Spleen (tissue), 11 donors: ENCODE results near the gene RINT1. TPM values are rescaled to one million over a fixed set of nuclear protein-coding genes. Genes with fewer than 3 reads are reported as not detected.

Source experiments
- DNase-seq: peaks from one replicate; pipeline ENCODE4 v3.0.0-alpha.2; 2020
- H3K27ac ChIP-seq, 8 donors: fragments of 200-600 bp; sonication (generic) in 7 of 8; 1 replicate in 4 of 8; 2 replicates in 4 of 8; pipeline versions ENCODE4 v1.5.0 to v1.8.0; 2016 to 2021; ENCODE audit warnings: inconsistent platforms in 4 of 8, mild to moderate bottlenecking in 4 of 8, moderate library complexity in 1 of 8
- H3K27me3 ChIP-seq, 7 donors: fragments of 200-600 bp; sonication (generic) in 6 of 7; replicated peaks in 1 of 7; 1 replicate in 4 of 7; 2 replicates in 3 of 7; pipeline versions ENCODE4 v1.5.0 to v1.8.0; 2016 to 2021; ENCODE audit warnings: inconsistent platforms in 3 of 7, mild to moderate bottlenecking in 1 of 7
- H3K36me3 ChIP-seq, 6 donors: fragments of 200-600 bp; sonication (generic) in 5 of 6; 1 replicate in 4 of 6; 2 replicates in 2 of 6; pipeline versions ENCODE4 v1.5.0 to v1.8.0; 2016 to 2021; ENCODE audit warnings: inconsistent platforms in 2 of 6
- H3K4me1 ChIP-seq, 6 donors: fragments of 200-600 bp; sonication (generic) in 5 of 6; 1 replicate in 3 of 6; 2 replicates in 3 of 6; pipeline versions ENCODE4 v1.5.0 to v1.8.0; 2016 to 2021; ENCODE audit warnings: inconsistent platforms in 3 of 6
- H3K4me3 ChIP-seq, 8 donors: fragments of 200-600 bp; sonication (generic) in 7 of 8; 1 replicate in 4 of 8; 2 replicates in 4 of 8; pipeline versions ENCODE4 v1.5.0 to v1.8.0; 2016 to 2021; ENCODE audit warnings: inconsistent platforms in 4 of 8, mild to moderate bottlenecking in 4 of 8, moderate library complexity in 2 of 8
- H3K9me3 ChIP-seq, 8 donors: fragments of 200-600 bp; sonication (generic) in 7 of 8; 1 replicate in 4 of 8; 2 replicates in 4 of 8; pipeline versions ENCODE4 v1.5.0 to v1.8.0; 2016 to 2021; ENCODE audit warnings: inconsistent platforms in 4 of 8
- CTCF ChIP-seq, 11 experiments: fragments of 200-600 bp in 7 of 11; fragments of 450-650 bp in 4 of 11; sonication (generic) in 4 of 11; IDR thresholded peaks in 8 of 11; conservative IDR thresholded peaks in 3 of 11; 1 replicate in 7 of 11; 2 replicates in 4 of 11; pipeline versions ENCODE4 v1.4.0 to v1.8.0; 2016 to 2021; ENCODE audit warnings: antibody characterized with exemption in 11 of 11, inconsistent platforms in 4 of 11, mild to moderate bottlenecking in 1 of 11
- POLR2A ChIP-seq, 3 donors: fragments of 450-650 bp; IDR thresholded peaks; one replicate each; pipeline ENCODE4 v1.5.1; 2017; ENCODE audit warnings: antibody characterized with exemption in 3 of 3, mild to moderate bottlenecking in 1 of 3
- POLR2AphosphoS5 ChIP-seq, 3 donors: sonication (generic); formaldehyde crosslinking; IDR thresholded peaks; one replicate each; pipeline ENCODE4 v1.5.1; 2017; ENCODE audit warnings: antibody characterized with exemption in 3 of 3
- WGBS, 5 donors: extraction: QIAGEN DNeasy Blood & Tissue Kit in 3 of 5; methylation state at CpG; one replicate each; pipeline versions ENCODE4 v1.1.5 to v1.1.7; 2013 to 2018; 5-methylcytosine and 5-hydroxymethylcytosine counted together
- intact Hi-C: fragments of 100-400 bp; cut with DNase I; formaldehyde crosslinking; loops from one replicate; pipeline ENCODE4 v1.15.0; 2023; ENCODE audit warnings: low total_unique reads
- polyA plus RNA-seq, 3 donors: library from polyadenylated mRNA; stranded (reverse); fragments of 200-250 nt; gene quantifications; one replicate each; pipeline ENCODE4 v1.2.1, GENCODE V29; 2013
- total RNA-seq, 7 donors: library from RNA; depleted of rRNA in 3 of 7; stranded (reverse); fragments of >200 nt in 3 of 7; fragmentation: NEBNext Ultra II Directional in 4 of 7; extraction: Animal tissue kit (Norgen Biotek cat#: 25700) in 4 of 7; gene quantifications; one replicate each; pipeline versions ENCODE4 v1.1.0 to v1.2.1, GENCODE V29; 2016 to 2021
- donor health status: healthy with polysubstance abuse.
- donor health status: DM: no; HTN: no; CAD: no; lungs with moderate emphysema.
- donor health status: DM: no; HTN: no; CAD: no.
- donor health status: Bipolar disorder and iron deficiency.
- donor health status: healthy.
- donor health status: DM: no; HTN: no; CAD: no.
- donor health status: DM: yes; HTN: yes; CAD: no.

The RINT1 gene
- total and polyA plus RNA-seq, 10 donors, result 12.8 to 27.1 (median 21.3) TPM

GRCh38 chr7:105538339-105538738, 6.3 kb downstream of the RINT1 start:
- TF ChIP-seq CTCF (IDR thresholded peaks at IDR 0.05 in 8 of 11, conservative IDR thresholded peaks at IDR 0.05 in 3 of 11), result no peak
- H3K4me3 ChIP-seq, result no peak overlapping the region
- peaks cover 8 to 30% (median 17%) of the 10 kb centered on the region in 6 donors for H3K4me1 ChIP-seq
- intact Hi-C loops, result no loop called here
- DNase-seq, result no peak
- no peak overlapping the region for H3K27ac ChIP-seq
- peaks cover 4 to 92% (median 64%) of the 10 kb centered on the region in 6 donors for H3K36me3 ChIP-seq
- H3K9me3 ChIP-seq, result no peaks in the 10 kb centered on the region
- H3K27me3 ChIP-seq, result no peaks in the 10 kb centered on the region
- WGBS, 5 donors, result 59 to 78% (median 69%) methylated on average over 2 of the region's 2 CpGs

- H3K27ac ChIP-seq, result no peak overlapping the region
- no peaks in the 10 kb centered on the region for H3K27me3 ChIP-seq
- H3K4me3 ChIP-seq, result no peak overlapping the region
- no peaks in the 10 kb centered on the region for H3K9me3 ChIP-seq
- no peak for DNase-seq
- intact Hi-C loops, result no loop called here
- no peaks in the 10 kb centered on the region for H3K4me1 ChIP-seq
- 67 to 94% (median 89%) methylated on average over 1 of the region's 1 CpG for WGBS, 5 donors
- peaks cover 0 to 100% (median 81%) of the 10 kb centered on the region in 6 donors for H3K36me3 ChIP-seq
- TF ChIP-seq CTCF (IDR thresholded peaks at IDR 0.05 in 8 of 11, conservative IDR thresholded peaks at IDR 0.05 in 3 of 11) (no peak), POLR2AphosphoS5 (IDR thresholded peaks at IDR 0.05) (no peak), POLR2A (IDR thresholded peaks at IDR 0.05) (no peak)
Measured at GRCh38 chr7:105559926-105560325, 27.9 kb downstream of the RINT1 start.

GRCh38 chr7:105565190-105565589, 33.2 kb downstream of the RINT1 start:
- intact Hi-C loops, result no loop called here
- no peak overlapping the region for H3K27ac ChIP-seq
- no peak for DNase-seq
- H3K4me3 ChIP-seq, result no peak overlapping the region
- 97 to 99% (median 98%) methylated on average over 4 of the region's 4 CpGs for WGBS, 5 donors
- H3K4me1 ChIP-seq, result no peaks in the 10 kb centered on the region
- TF ChIP-seq POLR2A (IDR thresholded peaks at IDR 0.05) (no peak), CTCF (IDR thresholded peaks at IDR 0.05 in 8 of 11, conservative IDR thresholded peaks at IDR 0.05 in 3 of 11) (no peak), POLR2AphosphoS5 (IDR thresholded peaks at IDR 0.05) (no peak)
- H3K9me3 ChIP-seq, result no peaks in the 10 kb centered on the region
- H3K27me3 ChIP-seq, result no peaks in the 10 kb centered on the region
- H3K36me3 ChIP-seq, result peaks cover 4 to 97% (median 73%) of the 10 kb centered on the region in 6 donors

GRCh38 chr7:105567024-105567423, 35.0 kb downstream of the RINT1 start:
- no peak overlapping the region for H3K4me3 ChIP-seq
- DNase-seq, result no peak
- intact Hi-C loops, result no loop called here
- peaks cover 4 to 82% (median 57%) of the 10 kb centered on the region in 6 donors for H3K36me3 ChIP-seq
- TF ChIP-seq POLR2AphosphoS5 (IDR thresholded peaks at IDR 0.05) (no peak), POLR2A (IDR thresholded peaks at IDR 0.05) (no peak), CTCF (IDR thresholded peaks at IDR 0.05 in 8 of 11, conservative IDR thresholded peaks at IDR 0.05 in 3 of 11) (no peak)
- H3K27ac ChIP-seq, result no peak overlapping the region
- no peaks in the 10 kb centered on the region for H3K9me3 ChIP-seq
- 81 to 90% (median 83%) methylated on average over 2 of the region's 2 CpGs for WGBS, 5 donors
- H3K27me3 ChIP-seq, result no peaks in the 10 kb centered on the region
- no peaks in the 10 kb centered on the region for H3K4me1 ChIP-seq
